OCI-LY7 (cell line): ENCODE data around the gene B3GNT9. TPM values are rescaled to one million over a fixed set of nuclear protein-coding genes. Genes with fewer than 3 reads are reported as not detected.

Experiments
- BruUV-seq: library from RNA; stranded (reverse); fragments of 400-500 nt; replicated peaks from 2 replicates; lab custom pipeline; 2021; lab: Mats Ljungman, UMichigan
- CTCF ChIA-PET: fragments of 300-600 bp; sonication (Branson Sonifier 250); formaldehyde crosslinking; loops from one replicate; lab custom pipeline; 2022; ENCODE audit warnings: antibody characterized with exemption; ENCODE audit not compliant: unreplicated experiment; lab: Charles Lee
- POLR2A ChIA-PET: fragments of 300-600 bp; sonication (Branson Sonifier 250); formaldehyde crosslinking; loops from one replicate; lab custom pipeline; 2022; ENCODE audit warnings: antibody characterized with exemption; lab: Charles Lee
- DNase-seq: peaks from one replicate; pipeline ENCODE4 v3.0.0-alpha.2; 2015; ENCODE audit warnings: low spot score
- H2AFZ ChIP-seq: fragments of 200-600 bp; sonication (generic), shearing (Covaris generic); 2 replicates; pipeline ENCODE4 v1.6.1; 2014; ENCODE audit warnings: mild to moderate bottlenecking, antibody characterized with exemption, low read length, moderate library complexity
- H3K27ac ChIP-seq: fragments of 200-600 bp; sonication (generic); 2 replicates; pipeline ENCODE4 v1.5.1; 2014; ENCODE audit warnings: mixed run types, low read depth, mild to moderate bottlenecking, moderate library complexity, low read length, inconsistent platforms; ENCODE audit not compliant: poor library complexity, severe bottlenecking
- H3K36me3 ChIP-seq: fragments of 200-600 bp; sonication (generic); 2 replicates; pipeline ENCODE4 v1.6.1; 2014; ENCODE audit warnings: mild to moderate bottlenecking, antibody characterized with exemption, low read length, moderate library complexity, mixed read lengths; ENCODE audit not compliant: insufficient read depth
- H3K4me1 ChIP-seq: fragments of 200-600 bp; sonication (generic); 2 replicates; pipeline ENCODE4 v1.5.1; 2014; ENCODE audit warnings: mild to moderate bottlenecking, low read length; ENCODE audit not compliant: insufficient read depth, poor library complexity, severe bottlenecking
- H3K4me2 ChIP-seq: fragments of 200-600 bp; sonication (generic); 2 replicates; pipeline ENCODE4 v1.6.1; 2014; ENCODE audit warnings: mild to moderate bottlenecking, low read length
- H3K4me3 ChIP-seq: fragments of 200-600 bp; sonication (generic); 2 replicates; pipeline ENCODE4 v1.5.1; 2014; ENCODE audit warnings: mild to moderate bottlenecking, low read depth, low read length; ENCODE audit not compliant: poor library complexity, severe bottlenecking
- H3K79me2 ChIP-seq: fragments of 200-600 bp; sonication (generic); 2 replicates; pipeline ENCODE4 v1.6.1; 2016; ENCODE audit warnings: low read depth, mild to moderate bottlenecking, low read length, moderate library complexity, mixed read lengths; ENCODE audit not compliant: insufficient read depth
- H3K9me2 ChIP-seq: fragments of 200-600 bp; sonication (generic); 2 replicates; pipeline ENCODE4 v1.6.1; 2016; ENCODE audit warnings: mild to moderate bottlenecking, low read length, mixed read lengths; ENCODE audit not compliant: insufficient read depth
- H3K9me3 ChIP-seq: fragments of 200-600 bp; sonication (generic); 2 replicates; pipeline ENCODE4 v1.6.1; 2014; ENCODE audit warnings: mild to moderate bottlenecking, mixed run types, low read length, mixed read lengths
- H4K20me1 ChIP-seq: fragments of 200-600 bp; sonication (generic); 2 replicates; pipeline ENCODE4 v1.6.1; 2014; ENCODE audit warnings: mild to moderate bottlenecking, antibody characterized with exemption, low read length, moderate library complexity, mixed read lengths; ENCODE audit not compliant: insufficient read depth
- CTCF ChIP-seq: fragments of 200-600 bp; sonication (generic); conservative IDR thresholded peaks from 2 replicates; pipeline ENCODE4 v1.5.1; 2014; ENCODE audit warnings: mild to moderate bottlenecking, antibody characterized with exemption, low read length, moderate library complexity, mixed read lengths
- EZH2phosphoT487 ChIP-seq: fragments of 200-600 bp; sonication (generic); IDR thresholded peaks from 2 replicates; pipeline ENCODE4 v1.6.1; 2018; ENCODE audit warnings: low read depth, borderline replicate concordance, mild to moderate bottlenecking, mixed run types, antibody characterized with exemption, low read length, moderate library complexity, mixed read lengths
- intact Hi-C: fragments of 100-400 bp; cut with micrococcal nuclease; formaldehyde crosslinking; loops from one replicate; pipeline ENCODE4 v1.10.0; 2022; ENCODE audit not compliant: unreplicated experiment
- total RNA-seq, 2 experiments: library from RNA; depleted of rRNA in 1 of 2; stranded (reverse); fragments of >200 nt in 1 of 2; shearing (Covaris generic) in 1 of 2; gene quantifications; 2 replicates each; pipeline ENCODE4 v1.2.3, GENCODE V29; 2014 to 2022

B3GNT9 gene
- total RNA-seq, 2 experiments from 2014 or later = 1.1 to 2.7 TPM

- DNase-seq = no peak
- Histone ChIP-seq H3K9me3 (no peaks in the 10 kb centered on the region), H3K9me2 (no peaks in the 10 kb centered on the region), H3K4me3 (no peak within 1 kb of the TSS), H3K79me2 (no peaks in the 10 kb centered on the region), H3K27ac (no peak within 1 kb of the TSS), H3K4me1 (peaks cover under 1% of the 10 kb centered on the region), H4K20me1 (no peaks in the 10 kb centered on the region), H3K4me2 (no peak within 1 kb of the TSS), H3K36me3 (peaks cover 96% of the 10 kb centered on the region), H2AFZ (no peak within 1 kb of the TSS)
- BruUV-seq = no TSS peak
- intact Hi-C loops = no loop called here
- TF ChIP-seq CTCF (no peak), EZH2phosphoT487 (no peak)
- CTCF ChIA-PET = no interaction called here
- POLR2A ChIA-PET = no interaction called here
Observed at GRCh38 chr16:67199011-67199807, 48.4 kb upstream of the B3GNT9 start, which contains the start of gene ELMO3. Gene ELMO3, plus strand, starts transcription at chr16:67199131. Its CDS starts 196 bp downstream, at chr16:67199327.

DNA sequence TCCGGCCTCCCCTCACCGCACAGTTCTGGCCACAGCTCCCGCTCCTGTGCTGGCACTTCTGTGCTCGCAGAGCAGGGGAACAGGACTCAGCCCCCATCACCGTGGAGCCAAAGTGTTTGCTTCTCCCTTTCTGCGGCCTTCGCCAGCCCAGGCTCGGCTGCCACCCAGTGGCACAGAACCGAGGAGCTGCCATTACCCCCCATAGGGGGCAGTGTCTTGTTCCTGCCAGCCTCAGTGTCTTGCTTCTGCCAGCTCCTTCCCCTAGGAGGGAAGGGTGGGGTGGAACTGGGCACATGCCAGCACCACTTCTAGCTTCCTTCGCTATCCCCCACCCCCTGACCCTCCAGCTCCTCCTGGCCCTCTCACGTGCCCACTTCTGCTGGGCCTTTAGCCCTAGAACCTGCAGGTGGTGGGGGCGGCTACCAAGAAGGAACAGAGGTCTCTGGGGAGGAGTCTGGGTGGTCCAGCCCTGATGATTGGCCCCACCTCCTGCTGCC lies 47.5 kb upstream of the B3GNT9 start:
- peak; percentile 35 for DNase-seq
- peaks cover 9% of the 10 kb centered on the region for H3K79me2 ChIP-seq
- H3K4me2 ChIP-seq = no peak overlapping the region
- CTCF ChIA-PET = no interaction called here
- H3K9me3 ChIP-seq = no peaks in the 10 kb centered on the region
- TSS peak; percentile 74 for BruUV-seq
- H4K20me1 ChIP-seq = peaks cover 6% of the 10 kb centered on the region; the same call in 1 of the 2 replicates
- H3K27ac ChIP-seq = no peak overlapping the region
- POLR2A ChIA-PET = interaction anchor here (0.6 kb wide), 2 partner anchors 234 to 317 kb away, joined by 4 to 11 read pairs; no protein-coding TSS in a partner anchor
- no peak overlapping the region for H3K4me3 ChIP-seq
- H2AFZ ChIP-seq = no peak overlapping the region
- TF ChIP-seq CTCF (peak; percentile 82), EZH2phosphoT487 (no peak)
- peaks cover 96% of the 10 kb centered on the region for H3K36me3 ChIP-seq
- intact Hi-C loops = no loop called here
- peaks cover 9% of the 10 kb centered on the region for H3K4me1 ChIP-seq
- no peaks in the 10 kb centered on the region for H3K9me2 ChIP-seq

DNA sequence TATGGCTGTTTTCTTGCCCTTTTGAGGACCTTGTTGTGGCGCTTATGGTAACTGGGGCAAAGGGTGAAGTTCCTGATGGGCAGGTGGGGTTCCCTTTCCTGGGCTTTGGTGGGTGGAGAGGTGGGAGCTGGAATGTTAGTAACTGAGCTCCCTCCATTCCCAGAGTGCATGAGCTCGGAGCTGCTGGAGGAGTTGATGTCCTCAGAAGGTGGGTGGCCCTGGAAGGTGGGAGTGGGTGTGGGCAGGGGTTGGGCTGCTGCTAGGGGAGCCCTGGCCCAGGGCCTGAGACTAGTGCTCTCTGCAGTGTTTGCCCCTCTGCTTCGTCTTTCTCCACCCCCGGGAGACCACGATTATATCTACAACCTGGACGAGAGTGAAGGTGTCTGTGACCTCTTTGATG lies 46.9 kb upstream of the B3GNT9 start:
- Histone ChIP-seq H3K36me3 (peaks cover 95% of the 10 kb centered on the region), H3K9me3 (no peaks in the 10 kb centered on the region), H3K4me2 (no peak overlapping the region), H3K27ac (no peak overlapping the region), H3K79me2 (peaks cover 15% of the 10 kb centered on the region), H4K20me1 (peaks cover 9% of the 10 kb centered on the region; the same call in 1 of the 2 replicates), H3K4me3 (no peak overlapping the region), H3K9me2 (no peaks in the 10 kb centered on the region), H3K4me1 (peaks cover 13% of the 10 kb centered on the region), H2AFZ (no peak overlapping the region)
- BruUV-seq = no TSS peak
- ChIA-PET CTCF (interaction anchor here (0.6 kb wide), 1 partner anchor 50 kb away, joined by 3 read pairs; the partner anchor contains the start of gene FHOD1), POLR2A (interaction anchor here (0.6 kb wide), 2 partner anchors 234 to 317 kb away, joined by 4 to 11 read pairs; no protein-coding TSS in a partner anchor)
- DNase-seq = no peak
- intact Hi-C loops = no loop called here
- TF ChIP-seq EZH2phosphoT487 = no peak
- TF ChIP-seq CTCF = no peak
